MG63 (cell line): ENCODE measurements around the gene MTCL1. TPM values are rescaled to one million over a fixed set of nuclear protein-coding genes. Genes with fewer than 3 reads are reported as not detected.

ENCODE experiments used
- DNase-seq: peaks from one replicate; pipeline ENCODE4 v3.0.0-alpha.2; 2020
- H3K27me3 ChIP-seq: fragments of 250-450 bp; sonication (Bioruptor Pico); 2 replicates; pipeline ENCODE4 v1.5.1; 2020; ENCODE audit warnings: mild to moderate bottlenecking, moderate library complexity
- H3K36me3 ChIP-seq: fragments of 250-450 bp; sonication (Bioruptor Pico); 2 replicates; pipeline ENCODE4 v1.5.1; 2020; ENCODE audit warnings: mild to moderate bottlenecking, moderate library complexity
- H3K4me3 ChIP-seq: fragments of 250-450 bp; sonication (Bioruptor Pico); 2 replicates; pipeline ENCODE4 v1.5.1; 2020; ENCODE audit warnings: mild to moderate bottlenecking, moderate library complexity
- H3K9me3 ChIP-seq: fragments of 250-450 bp; sonication (Bioruptor Pico); 2 replicates; pipeline ENCODE4 v1.5.1; 2020; ENCODE audit warnings: mild to moderate bottlenecking, moderate library complexity
- total RNA-seq: library from RNA; depleted of rRNA; stranded (reverse); fragments of >200 nt; shearing (Covaris generic); gene quantifications from 2 replicates; pipeline ENCODE4 v1.2.3, GENCODE V29; 2014; ENCODE audit warnings: low replicate concordance

MTCL1 gene
- total RNA-seq, 1 experiment from 2014 or later = 28.9 TPM

- H3K9me3 ChIP-seq = no peaks in the 10 kb centered on the region
- no peak overlapping the region for H3K4me3 ChIP-seq
- peak; percentile 37 for DNase-seq
- no peaks in the 10 kb centered on the region for H3K27me3 ChIP-seq
- H3K36me3 ChIP-seq = peaks cover 67% of the 10 kb centered on the region
Measured at GRCh38 chr18:8721716-8722115, 16.4 kb downstream of the MTCL1 start.

- no peak for DNase-seq
- H3K36me3 ChIP-seq = peaks cover 68% of the 10 kb centered on the region
- H3K27me3 ChIP-seq = no peaks in the 10 kb centered on the region
- no peak overlapping the region for H3K4me3 ChIP-seq
- H3K9me3 ChIP-seq = no peaks in the 10 kb centered on the region
Measured at GRCh38 chr18:8722946-8723820, 17.8 kb downstream of the MTCL1 start.

GRCh38 chr18:8724452-8724851 is 19.1 kb downstream of the MTCL1 start:
- Histone ChIP-seq H3K4me3 (no peak overlapping the region), H3K36me3 (peaks cover 57% of the 10 kb centered on the region), H3K27me3 (no peaks in the 10 kb centered on the region), H3K9me3 (no peaks in the 10 kb centered on the region)
- DNase-seq = no peak

GRCh38 chr18:8726281-8726680 is 20.9 kb downstream of the MTCL1 start:
- Histone ChIP-seq H3K4me3 (no peak overlapping the region), H3K9me3 (no peaks in the 10 kb centered on the region), H3K36me3 (peaks cover 48% of the 10 kb centered on the region), H3K27me3 (no peaks in the 10 kb centered on the region)
- no peak for DNase-seq

- Histone ChIP-seq H3K4me3 (no peak overlapping the region), H3K27me3 (no peaks in the 10 kb centered on the region), H3K36me3 (peaks cover 42% of the 10 kb centered on the region), H3K9me3 (no peaks in the 10 kb centered on the region)
- DNase-seq = no peak
Measured at GRCh38 chr18:8726963-8727705, 21.8 kb downstream of the MTCL1 start.

- Histone ChIP-seq H3K36me3 (peaks cover 32% of the 10 kb centered on the region), H3K9me3 (no peaks in the 10 kb centered on the region), H3K4me3 (no peak overlapping the region), H3K27me3 (no peaks in the 10 kb centered on the region)
- DNase-seq = no peak
Measured at GRCh38 chr18:8730080-8730827, 24.9 kb downstream of the MTCL1 start.

GRCh38 chr18:8732442-8733360 is 27.3 kb downstream of the MTCL1 start:
- Histone ChIP-seq H3K27me3 (no peaks in the 10 kb centered on the region), H3K36me3 (peaks cover 25% of the 10 kb centered on the region), H3K4me3 (no peak overlapping the region), H3K9me3 (no peaks in the 10 kb centered on the region)
- DNase-seq = no peak

GRCh38 chr18:8734496-8734895 is 29.1 kb downstream of the MTCL1 start:
- no peaks in the 10 kb centered on the region for H3K9me3 ChIP-seq
- DNase-seq = no peak
- peaks cover 29% of the 10 kb centered on the region for H3K36me3 ChIP-seq
- H3K4me3 ChIP-seq = no peak overlapping the region
- H3K27me3 ChIP-seq = no peaks in the 10 kb centered on the region

- no peaks in the 10 kb centered on the region for H3K9me3 ChIP-seq
Measured at GRCh38 chr18:8735274-8735673, 29.9 kb downstream of the MTCL1 start.

GRCh38 chr18:8741117-8741516 is 35.8 kb downstream of the MTCL1 start:
- Histone ChIP-seq H3K4me3 (no peak overlapping the region), H3K9me3 (no peaks in the 10 kb centered on the region), H3K36me3 (peaks cover 44% of the 10 kb centered on the region), H3K27me3 (no peaks in the 10 kb centered on the region)
- DNase-seq = no peak

More at GRCh38 chr18:8735274-8735673, 29.9 kb downstream of the MTCL1 start:
- peaks cover 30% of the 10 kb centered on the region for H3K36me3 ChIP-seq
- no peaks in the 10 kb centered on the region for H3K27me3 ChIP-seq
- DNase-seq = no peak
- no peak overlapping the region for H3K4me3 ChIP-seq

- H3K4me3 ChIP-seq = no peak overlapping the region
- no peak for DNase-seq
- H3K36me3 ChIP-seq = peaks cover 44% of the 10 kb centered on the region
- no peaks in the 10 kb centered on the region for H3K27me3 ChIP-seq
- H3K9me3 ChIP-seq = no peaks in the 10 kb centered on the region
Measured at GRCh38 chr18:8741532-8741931, 36.2 kb downstream of the MTCL1 start.

- no peak for DNase-seq
- no peaks in the 10 kb centered on the region for H3K9me3 ChIP-seq
- no peaks in the 10 kb centered on the region for H3K27me3 ChIP-seq
- H3K36me3 ChIP-seq = peaks cover 44% of the 10 kb centered on the region
- H3K4me3 ChIP-seq = no peak overlapping the region
Measured at GRCh38 chr18:8742387-8743361, 37.3 kb downstream of the MTCL1 start.

GRCh38 chr18:8744038-8744437 is 38.7 kb downstream of the MTCL1 start:
- Histone ChIP-seq H3K4me3 (no peak overlapping the region), H3K27me3 (no peaks in the 10 kb centered on the region), H3K36me3 (peaks cover 56% of the 10 kb centered on the region), H3K9me3 (no peaks in the 10 kb centered on the region)
- DNase-seq = no peak

- Histone ChIP-seq H3K9me3 (no peaks in the 10 kb centered on the region), H3K4me3 (no peak overlapping the region), H3K36me3 (peaks cover 54% of the 10 kb centered on the region), H3K27me3 (no peaks in the 10 kb centered on the region)
- DNase-seq = no peak
Measured at GRCh38 chr18:8744656-8745055, 39.3 kb downstream of the MTCL1 start.

GRCh38 chr18:8745355-8746014 is 40.1 kb downstream of the MTCL1 start:
- H3K4me3 ChIP-seq = no peak overlapping the region
- peaks cover 48% of the 10 kb centered on the region for H3K36me3 ChIP-seq
- H3K9me3 ChIP-seq = no peaks in the 10 kb centered on the region
- no peaks in the 10 kb centered on the region for H3K27me3 ChIP-seq
- no peak for DNase-seq
